ENCODE measurements around the gene TXNDC9. TPM values are rescaled to one million over a fixed set of nuclear protein-coding genes. Genes with fewer than 3 reads are reported as not detected.
"Not testable (repeated sequence)": the region's sequence is repeated elsewhere in the genome, so short reads cannot be mapped to it uniquely, and the experiment has no call there.

Gene TXNDC9
- total and polyA plus RNA-seq, 3 donors from 2014 or later: 29.2 to 38.4 (median 31.5) TPM

- Histone ChIP-seq H3K9me3 (no peaks in the 10 kb centered on the region), H3K36me3 (ENCODE audit: low read depth, missing control alignments) (no peaks in the 10 kb centered on the region), H3K4me1 (no peaks in the 10 kb centered on the region), H3K4me3 (no peak overlapping the region), H3K27me3 (no peaks in the 10 kb centered on the region), H3K27ac (no peak overlapping the region)
- intact Hi-C loops (cut with DNase I; ENCODE audit: low total_unique reads): no loop called here
- TF ChIP-seq, protein P1, sequence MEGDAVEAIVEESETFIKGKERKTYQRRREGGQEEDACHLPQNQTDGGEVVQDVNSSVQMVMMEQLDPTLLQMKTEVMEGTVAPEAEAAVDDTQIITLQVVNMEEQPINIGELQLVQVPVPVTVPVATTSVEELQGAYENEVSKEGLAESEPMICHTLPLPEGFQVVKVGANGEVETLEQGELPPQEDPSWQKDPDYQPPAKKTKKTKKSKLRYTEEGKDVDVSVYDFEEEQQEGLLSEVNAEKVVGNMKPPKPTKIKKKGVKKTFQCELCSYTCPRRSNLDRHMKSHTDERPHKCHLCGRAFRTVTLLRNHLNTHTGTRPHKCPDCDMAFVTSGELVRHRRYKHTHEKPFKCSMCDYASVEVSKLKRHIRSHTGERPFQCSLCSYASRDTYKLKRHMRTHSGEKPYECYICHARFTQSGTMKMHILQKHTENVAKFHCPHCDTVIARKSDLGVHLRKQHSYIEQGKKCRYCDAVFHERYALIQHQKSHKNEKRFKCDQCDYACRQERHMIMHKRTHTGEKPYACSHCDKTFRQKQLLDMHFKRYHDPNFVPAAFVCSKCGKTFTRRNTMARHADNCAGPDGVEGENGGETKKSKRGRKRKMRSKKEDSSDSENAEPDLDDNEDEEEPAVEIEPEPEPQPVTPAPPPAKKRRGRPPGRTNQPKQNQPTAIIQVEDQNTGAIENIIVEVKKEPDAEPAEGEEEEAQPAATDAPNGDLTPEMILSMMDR (IDR thresholded peaks at IDR 0.05): no peak
- DNase-seq: no peak
Observed at GRCh38 chr2:99356853-99357252, 20.7 kb upstream of the TXNDC9 start.

DNA sequence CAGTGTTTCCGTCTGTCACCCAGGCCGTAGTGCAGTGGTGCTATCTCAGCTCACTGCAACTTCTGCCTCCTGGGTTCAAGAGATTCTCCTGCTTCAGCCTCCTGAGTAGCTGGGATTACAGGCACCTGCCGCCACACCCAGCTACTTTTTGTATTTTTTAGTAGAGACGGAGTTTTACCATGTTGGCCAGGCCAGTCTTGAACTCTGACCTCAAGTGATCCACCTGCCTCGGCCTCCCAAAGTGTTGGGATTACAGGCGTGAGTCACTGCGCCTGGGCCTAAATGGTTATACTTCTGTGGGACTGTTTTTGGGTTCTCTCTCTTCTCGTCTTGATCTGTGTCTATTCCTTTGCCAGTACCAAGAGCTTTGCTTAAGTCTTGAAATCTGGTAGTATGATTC, 18.7 kb upstream of the TXNDC9 start:
- H3K9me3 ChIP-seq; H3K27me3 ChIP-seq; H3K27ac ChIP-seq; H3K4me3 ChIP-seq; H3K36me3 ChIP-seq (ENCODE audit: low read depth, missing control alignments); intact Hi-C loops (cut with DNase I; ENCODE audit: low total_unique reads); H3K4me1 ChIP-seq; DNase-seq: not testable (repeated sequence)
- 93 to 96% methylated on average over 8 of the region's 8 CpGs for WGBS, 2 donors

DNA sequence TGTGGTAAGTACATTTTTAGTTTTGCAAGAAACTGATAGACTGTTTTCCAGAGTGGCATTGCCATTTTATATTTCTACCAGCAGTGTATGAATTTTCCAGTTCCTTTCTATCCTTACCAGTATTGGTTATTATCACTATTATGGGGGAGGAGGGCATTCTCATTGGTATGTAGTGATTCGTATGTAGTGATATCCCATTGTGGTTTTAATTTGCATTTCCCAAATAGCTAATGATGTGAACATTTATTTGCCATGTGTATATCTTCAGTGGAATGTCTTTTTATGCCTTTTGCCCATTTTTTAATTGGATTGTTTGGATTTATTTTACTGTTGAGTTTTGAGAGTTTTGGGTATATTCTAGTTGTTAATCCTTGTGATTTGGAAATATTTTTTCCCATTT, 17.9 kb upstream of the TXNDC9 start:
- H3K27me3 ChIP-seq: no peaks in the 10 kb centered on the region
- TF ChIP-seq POLR2A (IDR thresholded peaks at IDR 0.05): no peak
- TF ChIP-seq, protein P1 (IDR thresholded peaks at IDR 0.05): no peak
- H3K9me3 ChIP-seq: no peaks in the 10 kb centered on the region
- H3K36me3 ChIP-seq (ENCODE audit: low read depth, missing control alignments): no peaks in the 10 kb centered on the region
- no peak overlapping the region for H3K27ac ChIP-seq
- intact Hi-C loops (cut with DNase I; ENCODE audit: low total_unique reads): no loop called here
- no peaks in the 10 kb centered on the region for H3K4me1 ChIP-seq
- 83 to 85% methylated on average over 1 of the region's 1 CpG for WGBS, 2 donors
- DNase-seq: no peak
- H3K4me3 ChIP-seq: no peak overlapping the region

GRCh38 chr2:99350194-99350593, 14.1 kb upstream of the TXNDC9 start:
- H3K4me3 ChIP-seq: no peak overlapping the region
- DNase-seq: no peak
- H3K4me1 ChIP-seq: no peaks in the 10 kb centered on the region
- TF ChIP-seq POLR2A (IDR thresholded peaks at IDR 0.05): no peak
- TF ChIP-seq, protein P1 (IDR thresholded peaks at IDR 0.05): no peak
- H3K27ac ChIP-seq: no peak overlapping the region
- intact Hi-C loops (cut with DNase I; ENCODE audit: low total_unique reads): no loop called here
- H3K9me3 ChIP-seq: no peaks in the 10 kb centered on the region
- no peaks in the 10 kb centered on the region for H3K36me3 ChIP-seq (ENCODE audit: low read depth, missing control alignments)
- H3K27me3 ChIP-seq: no peaks in the 10 kb centered on the region

DNA sequence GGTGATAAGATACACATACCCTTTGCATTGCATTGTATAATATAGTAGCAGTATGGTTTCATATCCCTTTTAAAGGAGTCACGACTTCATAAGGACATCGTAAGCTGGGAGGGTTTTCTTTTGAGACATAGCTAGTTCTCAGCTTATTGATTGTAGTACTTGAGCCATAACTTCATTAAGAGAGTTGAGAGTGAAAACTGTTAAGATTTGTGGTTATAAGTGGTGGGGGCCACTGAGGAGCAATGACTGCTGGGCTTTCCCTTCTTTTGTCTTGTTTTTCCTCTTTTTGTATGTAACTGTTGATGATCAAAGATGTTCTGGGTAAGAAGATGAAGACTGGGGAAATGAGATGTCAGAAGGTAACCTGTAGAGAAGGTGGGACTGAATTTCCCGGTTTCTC, 12.0 kb upstream of the TXNDC9 start:
- intact Hi-C loops (cut with DNase I; ENCODE audit: low total_unique reads): no loop called here
- no peaks in the 10 kb centered on the region for H3K9me3 ChIP-seq
- no peaks in the 10 kb centered on the region for H3K36me3 ChIP-seq (ENCODE audit: low read depth, missing control alignments)
- TF ChIP-seq, protein P1 (IDR thresholded peaks at IDR 0.05): no peak
- no peak for TF ChIP-seq POLR2A (IDR thresholded peaks at IDR 0.05)
- no peak for DNase-seq
- no peak overlapping the region for H3K4me3 ChIP-seq
- 90 to 96% methylated on average over 3 of the region's 3 CpGs for WGBS, 2 donors
- H3K27me3 ChIP-seq: no peaks in the 10 kb centered on the region
- H3K4me1 ChIP-seq: no peaks in the 10 kb centered on the region
- H3K27ac ChIP-seq: no peak overlapping the region
